Measurements from ENCODE around the gene HSBP1L1.

- TF ChIP-seq EZH2 (IDR thresholded peaks at IDR 0.05) (no peak), POLR2AphosphoS5 (IDR thresholded peaks at IDR 0.05; ENCODE audit: borderline replicate concordance, low read depth, low read length) (no peak)
Observed at GRCh38 chr18:79931475-79931874, 33.0 kb upstream of the HSBP1L1 start.

Data from SK-N-MC (cell line).